A673 (cell line): ENCODE measurements around the gene ZNF362. TPM values are rescaled to one million over a fixed set of nuclear protein-coding genes. Genes with fewer than 3 reads are reported as not detected.

Source experiments
- BruUV-seq: library from RNA; stranded (reverse); fragments of 400-500 nt; replicated peaks from 2 replicates; lab custom pipeline; 2021; lab: Mats Ljungman, UMichigan
- CTCF ChIA-PET: fragments of 300-600 bp; sonication (Branson Sonifier 250); formaldehyde crosslinking; loops from one replicate; lab custom pipeline; 2022; ENCODE audit warnings: antibody characterized with exemption; lab: Charles Lee
- POLR2A ChIA-PET: fragments of 300-600 bp; sonication (Branson Sonifier 250); formaldehyde crosslinking; loops from one replicate; lab custom pipeline; 2022; ENCODE audit warnings: antibody characterized with exemption; ENCODE audit not compliant: low non-redundant PET; lab: Charles Lee
- DNase-seq: peaks from one replicate; pipeline ENCODE4 v3.0.0-alpha.2; 2015; ENCODE audit warnings: low spot score
- H3K27ac ChIP-seq: fragments of 200-600 bp; sonication (generic); 2 replicates; pipeline ENCODE4 v1.5.1; 2016; ENCODE audit warnings: mixed run types, low read depth, mild to moderate bottlenecking, mixed read lengths, antibody characterized with exemption, low read length; ENCODE audit not compliant: poor library complexity, severe bottlenecking
- H3K27me3 ChIP-seq: fragments of 200-600 bp; sonication (generic); replicated peaks from 2 replicates; pipeline ENCODE4 v1.6.1; 2017; ENCODE audit warnings: mixed run types, low read depth, mild to moderate bottlenecking, mixed read lengths, antibody characterized with exemption, low read length; ENCODE audit not compliant: insufficient read depth, poor library complexity
- H3K36me3 ChIP-seq: fragments of 200-600 bp; sonication (generic); 2 replicates; pipeline ENCODE4 v1.6.1; 2016; ENCODE audit warnings: mixed run types, mild to moderate bottlenecking, mixed read lengths, antibody characterized with exemption, low read length; ENCODE audit not compliant: insufficient read depth, poor library complexity, severe bottlenecking
- H3K4me1 ChIP-seq: fragments of 200-600 bp; sonication (generic); 2 replicates; pipeline ENCODE4 v1.6.1; 2017; ENCODE audit warnings: mixed run types, mild to moderate bottlenecking, mixed read lengths, antibody characterized with exemption, low read length; ENCODE audit not compliant: insufficient read depth, poor library complexity, severe bottlenecking
- H3K4me3 ChIP-seq: fragments of 200-600 bp; sonication (generic); 2 replicates; pipeline ENCODE4 v1.5.1; 2016; ENCODE audit warnings: low read depth, mixed run types, mild to moderate bottlenecking, mixed read lengths, low read length; ENCODE audit not compliant: poor library complexity, severe bottlenecking
- H3K9me3 ChIP-seq: fragments of 200-600 bp; sonication (generic); 2 replicates; pipeline ENCODE4 v1.6.1; 2016; ENCODE audit warnings: mixed run types, low read depth, mild to moderate bottlenecking, mixed read lengths, antibody characterized with exemption, low read length; ENCODE audit not compliant: poor library complexity, severe bottlenecking
- EZH2 ChIP-seq: fragments of 200-600 bp; sonication (generic); IDR thresholded peaks from 2 replicates; pipeline ENCODE4 v1.6.1; 2017; ENCODE audit warnings: borderline replicate concordance, low read depth, mild to moderate bottlenecking, mixed read lengths, antibody characterized with exemption, low read length; ENCODE audit not compliant: poor library complexity, severe bottlenecking
- intact Hi-C: fragments of 100-400 bp; cut with micrococcal nuclease; formaldehyde crosslinking; loops from one replicate; pipeline ENCODE4 v1.10.0; 2022; ENCODE audit not compliant: unreplicated experiment
- total RNA-seq: library from RNA; stranded (reverse); gene quantifications from 2 replicates; pipeline ENCODE4 v1.2.3, GENCODE V29; 2021
- TF ChIP-seq, protein P1 (sequence below): fragments of 300-800, 200-600 bp; sonication (generic); conservative IDR thresholded peaks from 2 replicates; pipeline ENCODE4 v1.5.1; 2017; ENCODE audit warnings: low read depth, mild to moderate bottlenecking, antibody characterized with exemption, low read length, moderate library complexity, mixed read lengths

Gene ZNF362
- total RNA-seq, 1 experiment from 2014 or later, result 40.1 TPM

DNA sequence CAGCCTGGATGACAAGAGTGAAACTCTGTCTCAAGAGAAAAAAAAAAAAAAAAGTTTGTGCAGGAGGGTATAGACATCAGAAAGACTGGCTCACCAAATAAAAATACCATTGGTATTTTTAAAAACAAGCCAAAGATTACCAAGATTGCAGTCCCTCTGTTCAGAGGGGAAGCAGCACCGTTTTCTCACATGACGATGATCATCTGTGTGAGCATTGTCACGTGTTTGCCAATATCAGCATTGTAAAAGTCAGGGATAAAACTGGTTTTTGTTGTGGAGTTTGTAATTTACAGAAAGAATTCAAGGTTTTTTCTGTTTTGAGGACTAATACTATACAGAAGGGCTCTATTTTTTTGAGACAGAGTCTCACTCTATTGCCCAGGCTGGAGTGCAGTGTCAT, 26.5 kb downstream of the ZNF362 start:
- POLR2A ChIA-PET, result no interaction called here

DNA sequence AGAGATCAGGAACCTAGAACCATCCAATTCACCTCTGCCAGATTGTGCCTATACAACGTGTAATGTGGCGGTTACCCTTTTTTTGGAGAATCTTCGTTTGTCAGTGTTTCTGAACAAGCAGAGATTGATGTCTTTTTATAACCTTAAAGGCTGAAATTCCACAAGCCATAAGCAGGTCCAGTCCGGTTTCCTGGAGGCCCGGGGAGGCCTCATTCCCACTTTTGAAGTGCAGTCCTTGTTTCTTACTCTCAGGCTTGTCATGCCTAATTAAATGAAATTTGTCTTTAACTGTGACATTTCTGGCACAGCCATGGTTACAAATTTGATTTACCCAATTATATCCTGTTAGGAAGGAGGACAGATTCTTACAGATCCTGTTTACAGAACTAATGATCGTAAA, 27.8 kb downstream of the ZNF362 start:
- Histone ChIP-seq H3K27ac (no peak overlapping the region), H3K9me3 (no peaks in the 10 kb centered on the region), H3K36me3 (peaks cover 28% of the 10 kb centered on the region), H3K4me3 (no peak overlapping the region), H3K27me3 (no peaks in the 10 kb centered on the region), H3K4me1 (peaks cover 11% of the 10 kb centered on the region)
- TF ChIP-seq, protein P1, sequence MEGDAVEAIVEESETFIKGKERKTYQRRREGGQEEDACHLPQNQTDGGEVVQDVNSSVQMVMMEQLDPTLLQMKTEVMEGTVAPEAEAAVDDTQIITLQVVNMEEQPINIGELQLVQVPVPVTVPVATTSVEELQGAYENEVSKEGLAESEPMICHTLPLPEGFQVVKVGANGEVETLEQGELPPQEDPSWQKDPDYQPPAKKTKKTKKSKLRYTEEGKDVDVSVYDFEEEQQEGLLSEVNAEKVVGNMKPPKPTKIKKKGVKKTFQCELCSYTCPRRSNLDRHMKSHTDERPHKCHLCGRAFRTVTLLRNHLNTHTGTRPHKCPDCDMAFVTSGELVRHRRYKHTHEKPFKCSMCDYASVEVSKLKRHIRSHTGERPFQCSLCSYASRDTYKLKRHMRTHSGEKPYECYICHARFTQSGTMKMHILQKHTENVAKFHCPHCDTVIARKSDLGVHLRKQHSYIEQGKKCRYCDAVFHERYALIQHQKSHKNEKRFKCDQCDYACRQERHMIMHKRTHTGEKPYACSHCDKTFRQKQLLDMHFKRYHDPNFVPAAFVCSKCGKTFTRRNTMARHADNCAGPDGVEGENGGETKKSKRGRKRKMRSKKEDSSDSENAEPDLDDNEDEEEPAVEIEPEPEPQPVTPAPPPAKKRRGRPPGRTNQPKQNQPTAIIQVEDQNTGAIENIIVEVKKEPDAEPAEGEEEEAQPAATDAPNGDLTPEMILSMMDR, result no peak
- no peak for TF ChIP-seq EZH2
- no TSS peak for BruUV-seq
- ChIA-PET POLR2A (no interaction called here), CTCF (no interaction called here)
- no peak for DNase-seq
- intact Hi-C loops, result no loop called here

More for the DNA sequence above, 26.5 kb downstream of the ZNF362 start:
- Histone ChIP-seq H3K4me1 (peaks cover 11% of the 10 kb centered on the region), H3K27ac (no peak overlapping the region), H3K27me3 (no peaks in the 10 kb centered on the region), H3K4me3 (no peak overlapping the region), H3K9me3 (no peaks in the 10 kb centered on the region), H3K36me3 (peaks cover 27% of the 10 kb centered on the region)
- no peak for DNase-seq
- CTCF ChIA-PET, result no interaction called here
- no TSS peak for BruUV-seq
- TF ChIP-seq, protein P1, result no peak
- TF ChIP-seq EZH2, result no peak
- intact Hi-C loops, result no loop called here

DNA sequence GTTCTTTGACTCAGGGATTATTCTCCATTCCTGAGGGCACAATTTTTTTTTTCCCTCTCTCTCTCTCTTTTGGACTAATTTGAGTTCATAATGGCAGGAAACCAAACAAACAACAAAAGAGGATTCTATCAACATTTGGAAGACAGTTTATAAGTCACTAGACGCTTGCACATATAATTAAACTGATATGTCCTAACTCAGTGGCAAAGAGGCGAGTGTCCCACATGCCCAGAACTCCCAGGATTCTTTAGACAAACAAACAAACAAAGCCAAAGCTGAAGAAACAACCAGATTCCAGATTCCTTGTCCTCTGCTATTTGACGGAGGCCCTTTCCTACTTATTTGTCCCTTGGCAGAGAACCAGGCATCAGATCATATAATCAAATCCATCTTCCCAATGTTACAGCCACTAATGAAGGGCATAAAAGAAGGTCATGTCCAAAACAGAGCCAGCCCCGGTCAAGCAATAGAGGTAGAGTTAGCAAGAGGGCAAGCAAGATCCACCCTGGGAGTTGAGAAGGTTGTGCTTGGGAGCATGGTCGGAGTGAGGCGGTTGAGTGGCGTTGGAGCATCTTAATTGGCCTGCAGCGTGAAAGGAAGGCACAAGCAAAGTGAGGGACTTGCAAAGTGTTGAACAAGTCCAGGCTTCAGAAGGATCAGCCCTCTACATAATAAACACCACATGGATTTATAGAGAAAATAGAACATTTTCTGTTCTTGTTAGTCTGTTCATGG, 30.3 kb downstream of the ZNF362 start:
- CTCF ChIA-PET, result no interaction called here
- no peak overlapping the region for H3K4me3 ChIP-seq
- no TSS peak for BruUV-seq

More for the DNA sequence above, 30.3 kb downstream of the ZNF362 start:
- POLR2A ChIA-PET, result no interaction called here
- H3K27ac ChIP-seq, result no peak overlapping the region
- intact Hi-C loops, result no loop called here
- peaks cover 11% of the 10 kb centered on the region for H3K4me1 ChIP-seq
- peaks cover 16% of the 10 kb centered on the region for H3K36me3 ChIP-seq
- no peaks in the 10 kb centered on the region for H3K27me3 ChIP-seq
- no peaks in the 10 kb centered on the region for H3K9me3 ChIP-seq
- TF ChIP-seq, protein P1, result no peak
- no peak for TF ChIP-seq EZH2
- no peak for DNase-seq
